GM18858 (cell line): ENCODE data around the gene RNF114.
"Not testable (repeated sequence)": the region's sequence is repeated elsewhere in the genome, so short reads cannot be mapped to it uniquely, and the experiment has no call there.

Experiments used
- ATAC-seq: cut with Tn5 transposase; IDR thresholded peaks from one replicate; pipeline ENCODE4 v1.9.1; 2021; ENCODE audit not compliant: unreplicated experiment

The RNF114 gene

GRCh38 chr20:49928411-49929141 is 7.6 kb upstream of the RNF114 start:
- no peak for ATAC-seq

GRCh38 chr20:49929142-49929494 is 7.1 kb upstream of the RNF114 start:
- no peak for ATAC-seq

DNA sequence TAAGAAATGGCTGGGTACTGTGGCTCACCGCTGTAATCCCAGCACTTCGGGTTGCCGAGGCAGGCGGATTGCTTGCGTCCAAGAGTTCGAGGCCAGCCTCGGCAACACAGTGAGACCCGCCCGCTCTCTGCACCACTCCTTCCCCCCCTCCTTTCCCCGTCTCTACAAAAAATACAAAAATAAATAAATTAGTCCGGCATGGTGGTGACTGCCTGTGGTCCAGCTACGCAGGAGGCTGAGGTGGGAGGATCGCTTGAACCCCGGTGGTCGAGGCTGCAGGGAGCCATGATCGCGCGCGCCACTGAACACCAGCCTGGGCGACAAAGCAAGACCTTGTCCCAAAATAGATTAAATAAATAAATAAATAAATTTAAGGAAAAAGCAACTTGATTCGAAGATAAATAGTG is 448 bp upstream of the RNF114 start:
- ATAC-seq, result no peak

DNA sequence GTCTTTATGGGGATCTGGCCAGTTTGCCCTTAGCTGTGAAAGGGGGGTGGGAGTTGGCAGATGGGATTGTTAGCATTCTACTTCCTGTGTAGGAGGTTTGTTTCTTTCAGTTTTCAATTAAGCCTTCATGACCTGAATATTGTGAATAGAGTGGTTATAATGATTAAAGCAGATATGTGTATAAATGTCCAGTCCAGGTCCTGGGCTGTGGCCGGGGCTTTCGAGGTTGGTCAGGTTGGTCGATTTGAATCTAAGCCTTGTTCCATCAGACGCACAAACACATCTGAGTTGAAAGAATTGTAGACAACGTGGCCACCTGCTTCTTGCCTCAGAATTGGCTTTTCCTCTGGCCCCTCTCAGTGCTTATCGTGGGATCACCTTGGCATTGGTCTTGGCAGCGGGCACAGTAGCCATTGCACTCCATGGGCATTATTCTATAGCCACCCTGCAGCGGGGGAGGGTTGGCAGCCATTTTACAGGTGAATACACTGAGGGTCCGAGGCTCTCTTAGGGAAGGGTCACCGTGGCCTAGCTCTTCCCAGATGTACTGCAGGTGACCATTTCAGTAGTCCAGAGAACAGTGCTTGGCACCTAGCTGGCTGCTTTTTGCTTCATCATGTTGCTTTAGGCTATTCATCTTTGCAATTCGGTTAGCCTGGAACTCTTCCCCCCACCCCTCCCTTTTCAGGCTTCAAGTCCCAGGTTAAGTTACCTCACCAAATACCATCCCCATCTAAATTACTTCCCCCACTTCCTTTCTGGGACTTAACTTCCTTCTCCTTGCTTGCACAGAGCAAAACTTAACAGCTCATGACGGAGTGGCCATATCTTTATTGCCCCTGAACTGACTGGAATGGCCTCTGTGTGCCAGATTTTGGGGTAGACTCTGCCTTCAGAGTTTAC is 1.1 kb downstream of the RNF114 start:
- ATAC-seq, result no peak

DNA sequence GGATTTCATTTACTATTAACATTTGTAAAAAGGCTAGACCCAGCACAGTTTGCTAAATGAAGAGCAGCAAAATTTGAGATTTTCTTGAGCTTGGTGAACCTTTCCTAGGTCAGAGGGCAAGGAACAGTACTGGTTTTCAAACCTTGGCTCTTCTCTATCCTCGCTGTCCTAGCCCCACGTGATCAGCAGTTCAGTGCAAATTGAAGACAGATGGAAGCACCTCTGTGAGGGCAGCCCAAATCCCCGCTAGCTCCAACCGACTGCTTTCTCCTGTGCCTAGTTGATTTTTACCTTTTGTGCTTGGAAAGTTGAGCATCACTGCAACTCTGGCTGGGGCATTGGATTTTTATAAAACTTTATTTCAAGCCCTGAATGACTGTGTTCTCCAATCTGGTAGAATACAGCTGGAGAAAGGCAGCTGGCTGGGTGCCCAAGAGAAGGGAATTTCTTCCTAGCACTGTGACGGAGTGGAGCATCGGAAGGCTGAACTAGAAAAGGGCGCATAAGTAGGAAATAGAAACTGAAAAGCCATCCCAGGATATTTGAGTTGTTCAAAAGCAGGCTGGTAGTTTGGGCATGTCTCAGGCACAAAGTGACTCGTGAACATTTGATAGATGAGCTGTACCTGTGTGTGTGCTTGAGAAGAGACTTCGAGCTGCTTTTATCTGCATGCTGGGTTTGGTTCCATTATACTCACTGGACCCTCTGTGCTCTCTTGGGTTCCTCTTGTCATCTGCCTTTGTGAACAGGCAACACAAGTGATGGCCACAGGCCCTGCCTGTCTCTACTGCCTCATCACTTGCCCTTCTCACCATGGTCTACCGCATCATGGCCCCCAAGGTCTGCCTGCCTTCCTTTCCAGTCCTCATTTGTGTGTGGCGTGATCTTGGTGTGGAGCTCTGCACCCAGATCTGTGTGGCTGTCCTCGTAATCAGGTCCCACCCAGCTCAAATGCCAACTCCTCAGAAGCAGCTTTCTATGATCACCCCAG is 2.3 kb downstream of the RNF114 start:
- no peak for ATAC-seq

DNA sequence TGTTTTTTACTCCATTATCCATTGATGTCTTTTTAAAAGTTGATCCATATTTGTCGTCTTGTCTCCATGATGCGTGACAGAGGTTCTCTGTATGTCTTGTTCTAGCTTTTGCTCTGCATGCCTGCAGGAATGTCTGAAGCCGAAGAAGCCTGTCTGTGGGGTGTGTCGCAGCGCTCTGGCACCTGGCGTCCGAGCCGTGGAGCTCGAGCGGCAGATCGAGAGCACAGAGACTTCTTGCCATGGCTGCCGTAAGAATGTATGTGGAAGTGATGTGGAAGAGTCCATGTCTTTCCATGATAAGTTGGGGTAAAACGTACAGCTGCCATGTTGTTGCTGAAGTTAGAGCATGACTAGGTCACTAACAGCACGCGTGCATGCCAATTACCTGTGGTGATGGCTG is 5.3 kb downstream of the RNF114 start:
- no peak for ATAC-seq

DNA sequence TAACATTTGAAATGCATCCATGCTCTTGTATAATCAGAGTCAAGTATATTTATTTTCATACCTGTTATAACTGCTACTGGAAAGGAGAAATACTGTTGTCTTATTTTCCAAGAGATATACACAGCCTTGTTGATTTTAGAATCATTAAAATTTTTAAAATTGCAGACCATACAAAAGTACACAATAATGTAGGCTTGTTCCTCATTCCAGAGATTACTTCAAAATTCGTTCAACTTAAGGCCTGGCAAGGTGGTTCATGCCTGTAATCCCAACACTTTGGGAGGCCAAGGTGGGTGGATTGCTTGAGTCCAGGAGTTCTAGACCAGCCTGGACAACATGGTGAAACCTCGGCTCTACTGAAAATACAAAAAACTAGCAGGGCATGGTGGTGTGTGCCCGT is 6.1 kb downstream of the RNF114 start:
- ATAC-seq, result no peak

- ATAC-seq, result no peak
Measured at GRCh38 chr20:49942942-49943341, 6.7 kb downstream of the RNF114 start.

DNA sequence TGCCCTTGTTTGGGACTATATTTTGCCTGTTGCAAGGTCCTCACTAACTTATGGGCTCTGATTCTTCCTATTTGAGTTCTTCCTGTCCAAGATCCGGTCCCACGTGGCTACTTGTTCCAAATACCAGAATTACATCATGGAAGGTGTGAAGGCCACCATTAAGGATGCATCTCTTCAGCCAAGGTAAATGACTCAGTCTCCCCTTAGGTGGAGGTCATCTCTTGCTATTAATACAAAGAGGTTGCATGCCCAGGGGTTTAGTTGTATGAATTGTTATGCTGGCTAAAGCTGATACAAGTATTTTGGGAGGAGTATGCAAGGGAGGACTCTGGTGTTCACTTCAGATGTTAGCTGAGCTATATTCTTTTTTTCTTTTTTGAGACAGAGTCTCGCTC is 9.1 kb downstream of the RNF114 start:
- no peak for ATAC-seq

GRCh38 chr20:49945701-49946477 is 9.7 kb downstream of the RNF114 start:
- no peak for ATAC-seq

DNA sequence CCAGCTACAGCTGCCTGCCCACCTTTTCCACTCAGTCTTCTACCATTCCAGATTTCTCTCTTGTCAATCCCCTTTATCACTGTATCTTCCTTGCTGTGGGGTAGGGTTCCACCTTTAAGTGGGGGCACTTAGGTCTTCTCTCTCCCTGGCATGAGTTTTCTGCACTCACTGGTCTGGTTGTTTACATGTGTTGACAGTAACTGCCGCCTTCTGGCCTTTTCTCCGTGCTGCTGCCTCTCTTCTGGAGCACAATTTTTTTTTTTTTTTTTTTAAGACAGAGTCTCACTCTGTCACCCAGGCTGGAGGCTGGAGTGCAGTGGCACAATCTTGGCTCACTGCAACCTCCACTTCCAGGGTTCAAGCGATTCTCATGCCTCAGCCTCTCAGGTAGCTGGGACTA is 12.0 kb downstream of the RNF114 start:
- no peak for ATAC-seq

DNA sequence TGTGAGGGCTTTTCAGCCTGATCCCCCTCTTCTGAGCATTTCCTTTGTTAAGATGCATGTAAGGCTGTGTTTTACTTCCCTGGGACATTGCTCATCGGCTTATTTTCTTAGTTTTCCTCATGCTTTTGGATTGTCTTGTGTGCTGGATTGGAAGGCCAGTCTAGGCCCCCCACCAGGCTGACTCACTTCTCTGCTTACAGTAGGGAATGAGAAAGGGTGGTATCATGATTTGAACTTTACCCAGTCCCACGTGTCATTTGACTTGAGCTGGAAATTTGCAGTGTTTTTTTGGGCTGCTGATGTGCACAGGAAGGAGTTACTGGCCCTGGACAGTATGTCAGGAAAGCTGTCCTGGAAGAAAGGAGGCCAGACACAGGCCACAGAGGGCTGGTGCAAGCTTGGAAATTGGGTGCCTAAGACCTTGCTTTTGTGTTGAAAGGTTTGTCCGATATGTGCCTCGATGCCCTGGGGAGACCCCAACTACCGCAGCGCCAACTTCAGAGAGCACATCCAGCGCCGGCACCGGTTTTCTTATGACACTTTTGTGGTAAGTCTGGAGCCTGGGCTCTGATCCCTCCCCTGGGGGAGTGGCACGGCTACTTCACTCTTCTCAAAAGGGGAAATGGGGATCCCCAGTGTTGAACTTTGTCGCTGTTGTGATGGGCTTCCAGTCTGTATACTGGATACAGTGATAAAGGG is 12.8 kb downstream of the RNF114 start:
- ATAC-seq, result no peak

DNA sequence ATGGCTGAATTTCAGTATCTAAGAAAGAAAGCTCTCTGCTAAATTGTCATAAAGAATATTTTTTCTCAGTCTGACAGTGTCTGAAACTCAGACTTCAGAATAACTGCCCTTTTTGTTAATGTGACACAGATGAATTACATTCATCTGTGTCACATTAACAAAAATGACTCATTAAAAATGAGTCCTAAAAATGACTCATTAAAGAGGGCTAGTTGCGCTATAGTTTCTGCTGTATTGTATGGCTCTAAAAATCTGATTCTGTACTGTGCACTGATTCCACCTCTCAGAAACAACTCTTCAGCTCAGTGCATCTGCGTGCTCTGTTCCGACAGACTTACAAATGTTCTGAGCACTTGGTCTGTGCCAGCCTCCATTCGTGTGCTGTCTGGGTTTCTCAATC is 15.0 kb downstream of the RNF114 start:
- ATAC-seq, result no peak

GRCh38 chr20:49955167-49955566 is 19.0 kb downstream of the RNF114 start:
- no peak for ATAC-seq

DNA sequence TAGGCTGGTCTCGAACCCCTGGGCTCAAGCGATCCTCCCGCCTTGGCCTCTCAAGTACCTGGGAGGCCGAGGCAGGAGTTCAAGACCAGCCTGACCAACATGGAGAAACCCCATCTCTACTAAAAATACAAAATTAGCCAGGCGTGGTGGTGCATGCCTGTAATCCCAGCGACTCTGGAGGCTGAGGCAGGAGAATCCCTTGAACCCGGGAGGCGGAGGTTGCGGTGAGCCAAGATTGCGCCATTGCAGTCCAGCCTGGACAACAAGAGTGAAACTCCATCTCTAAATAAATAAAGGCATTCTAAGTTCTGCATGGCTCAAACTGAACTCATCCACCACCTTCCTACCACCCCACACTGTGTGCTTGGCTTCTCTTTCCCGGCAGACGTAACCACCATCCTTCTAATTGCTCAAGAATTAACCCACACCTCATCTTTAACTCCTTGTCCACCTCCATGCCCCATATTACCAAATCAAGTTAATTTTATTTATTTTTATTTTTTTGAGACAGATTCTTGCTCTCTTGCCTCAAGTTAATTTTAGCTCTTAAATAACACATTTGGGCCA is 19.7 kb downstream of the RNF114 start:
- not testable (repeated sequence) for ATAC-seq

DNA sequence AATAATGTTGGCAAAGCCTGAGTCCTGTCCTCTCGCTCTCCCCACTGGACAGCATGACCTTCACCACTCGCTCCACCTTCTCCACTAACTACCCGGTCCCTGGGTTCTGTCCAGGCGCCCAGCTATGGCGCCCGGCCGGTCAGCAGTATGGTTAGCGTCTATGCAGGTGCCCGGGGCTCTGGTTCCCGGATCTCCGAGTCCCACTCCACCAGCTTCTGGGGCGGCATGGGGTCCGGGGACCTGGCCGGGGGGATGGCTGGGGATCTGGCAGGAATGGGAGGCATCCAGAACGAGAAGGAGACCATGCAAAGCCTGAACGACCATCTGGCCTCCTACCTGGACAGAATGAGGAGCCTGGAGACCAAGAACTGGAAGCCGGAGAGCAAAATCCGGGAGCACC is 20.5 kb downstream of the RNF114 start:
- no peak for ATAC-seq

- ATAC-seq, result not testable (repeated sequence)
Measured at GRCh38 chr20:49957089-49957938, 21.1 kb downstream of the RNF114 start.

GRCh38 chr20:49961413-49961812 is 25.2 kb downstream of the RNF114 start:
- no peak for ATAC-seq
